H1 (cell line): Measurements from ENCODE around the gene NXPH2. TPM values are rescaled to one million over a fixed set of nuclear protein-coding genes. Genes with fewer than 3 reads are reported as not detected.

Experiments used
- BRCA1 ChIP-seq: IDR thresholded peaks from 2 replicates; pipeline ENCODE4 v1.6.1; 2012; ENCODE audit warnings: low read depth, low read length, improper control_type of control experiment
- EGR1 ChIP-seq: IDR thresholded peaks from 2 replicates; pipeline ENCODE4 v1.6.1; 2011; ENCODE audit warnings: low read depth, low read length, borderline replicate concordance
- JUND ChIP-seq: IDR thresholded peaks from 2 replicates; pipeline ENCODE4 v1.6.1; 2011; ENCODE audit warnings: mild to moderate bottlenecking, improper control_type of control experiment, low read length
- NRF1 ChIP-seq: IDR thresholded peaks from 2 replicates; pipeline ENCODE4 v1.6.1; 2011; ENCODE audit warnings: mild to moderate bottlenecking, low read depth, low read length, improper control_type of control experiment
- RNF2 ChIP-seq: fragments of 200-900, 300-1000 bp; sonication (generic); IDR thresholded peaks from 2 replicates; pipeline ENCODE4 v1.7.1; 2016; ENCODE audit warnings: borderline replicate concordance, low read depth, mild to moderate bottlenecking, antibody characterized with exemption, low read length; ENCODE audit not compliant: poor library complexity, severe bottlenecking; ENCODE audit errors: missing control alignments
- SIN3A ChIP-seq, 2 experiments: IDR thresholded peaks in 1 of 2; conservative IDR thresholded peaks in 1 of 2; 2 replicates each; pipeline ENCODE4 v1.6.1; 2011 to 2012; ENCODE audit warnings: low read length in 2 of 2, improper control_type of control experiment in 1 of 2, low read depth in 1 of 2, mild to moderate bottlenecking in 1 of 2
- SIRT6 ChIP-seq: IDR thresholded peaks from one replicate; pipeline ENCODE4 v1.7.1; 2012; ENCODE audit warnings: low read length, inconsistent platforms
- polyA plus RNA-seq, 7 experiments: library from polyadenylated mRNA; depleted of rRNA in 3 of 7; stranded (reverse) in 5 of 7; unstranded in 2 of 7; fragments of >200 nt in 5 of 7; fragments of 200-250 nt in 2 of 7; gene quantifications; 1 replicate in 5 of 7; 2 replicates in 1 of 7; 4 replicates in 1 of 7; pipeline versions ENCODE4 v1.2.1 to v1.2.3, GENCODE V29; 2011 to 2013; ENCODE audit warnings: missing spikeins in 2 of 7, mixed read lengths in 2 of 7
- total RNA-seq: library from RNA; stranded (reverse); fragmentation: NEBNext Ultra II Directional; extraction: Animal tissue kit (Norgen Biotek cat#: 25700); gene quantifications from 2 replicates; pipeline ENCODE4 v1.2.1, GENCODE V29; 2021

The NXPH2 gene
- total and polyA plus RNA-seq, 2 of the 8 experiments (the other 6 are each of a cell fraction or from before 2014, with no cell fraction given): 1.9 to 6.9 TPM

DNA sequence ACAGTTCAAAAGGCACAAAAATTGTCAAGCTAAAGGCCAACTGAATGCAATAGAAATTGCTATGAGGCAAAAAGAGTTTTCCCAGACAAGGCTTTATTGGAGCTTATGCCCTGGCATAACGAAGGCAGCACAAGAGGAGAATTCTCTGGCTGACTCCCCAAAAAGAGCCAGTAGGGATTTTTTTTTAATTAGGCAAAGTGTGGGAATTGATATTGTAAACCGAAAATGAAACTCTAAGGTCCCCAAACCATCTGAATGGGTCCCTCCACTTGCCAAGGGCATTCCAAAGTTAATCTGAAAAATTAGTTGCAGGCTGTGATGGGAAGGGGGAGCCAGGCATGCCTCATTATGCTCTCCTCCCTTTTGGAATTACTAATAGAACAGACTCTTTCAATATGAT is 159.8 kb downstream of the NXPH2 start (continued):
- TF ChIP-seq SIN3A (conservative IDR thresholded peaks at IDR 0.05 in 1 of 2, IDR thresholded peaks at IDR 0.05 in 1 of 2; ENCODE audit: low read depth in 1 of 2, low read length in 2 of 2): no peak
- no peak for TF ChIP-seq RNF2
- TF ChIP-seq SIRT6: no peak
- TF ChIP-seq NRF1: no peak
- TF ChIP-seq EGR1: no peak
- TF ChIP-seq JUND: no peak
- no peak for TF ChIP-seq BRCA1
